SU-DHL-6 (cell line): ENCODE measurements around the gene TMEM18.

Source experiments
- EZH2phosphoT487 ChIP-seq: fragments of 200-600 bp; sonication (generic), shearing (Covaris generic); conservative IDR thresholded peaks from 2 replicates; pipeline ENCODE4 v1.6.1; 2018; ENCODE audit warnings: mild to moderate bottlenecking, antibody characterized with exemption, low read length, moderate library complexity, mixed read lengths
- TF ChIP-seq, protein P1 (sequence below): fragments of 200-600 bp; sonication (generic); IDR thresholded peaks from one replicate; pipeline ENCODE4 v1.5.1; 2017; ENCODE audit warnings: antibody characterized with exemption, mild to moderate bottlenecking, low read length, moderate library complexity; ENCODE audit not compliant: insufficient read depth, poor library complexity, severe bottlenecking

GRCh38 chr2:618005-618404 lies 59.2 kb downstream of the TMEM18 start:
- TF ChIP-seq, protein P1, sequence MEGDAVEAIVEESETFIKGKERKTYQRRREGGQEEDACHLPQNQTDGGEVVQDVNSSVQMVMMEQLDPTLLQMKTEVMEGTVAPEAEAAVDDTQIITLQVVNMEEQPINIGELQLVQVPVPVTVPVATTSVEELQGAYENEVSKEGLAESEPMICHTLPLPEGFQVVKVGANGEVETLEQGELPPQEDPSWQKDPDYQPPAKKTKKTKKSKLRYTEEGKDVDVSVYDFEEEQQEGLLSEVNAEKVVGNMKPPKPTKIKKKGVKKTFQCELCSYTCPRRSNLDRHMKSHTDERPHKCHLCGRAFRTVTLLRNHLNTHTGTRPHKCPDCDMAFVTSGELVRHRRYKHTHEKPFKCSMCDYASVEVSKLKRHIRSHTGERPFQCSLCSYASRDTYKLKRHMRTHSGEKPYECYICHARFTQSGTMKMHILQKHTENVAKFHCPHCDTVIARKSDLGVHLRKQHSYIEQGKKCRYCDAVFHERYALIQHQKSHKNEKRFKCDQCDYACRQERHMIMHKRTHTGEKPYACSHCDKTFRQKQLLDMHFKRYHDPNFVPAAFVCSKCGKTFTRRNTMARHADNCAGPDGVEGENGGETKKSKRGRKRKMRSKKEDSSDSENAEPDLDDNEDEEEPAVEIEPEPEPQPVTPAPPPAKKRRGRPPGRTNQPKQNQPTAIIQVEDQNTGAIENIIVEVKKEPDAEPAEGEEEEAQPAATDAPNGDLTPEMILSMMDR, result no peak
- no peak for TF ChIP-seq EZH2phosphoT487
